Liver (tissue), 3 donors: Measurements from ENCODE around the gene GNG12.

Experiments
- EGR1 ChIP-seq, 2 donors: IDR thresholded peaks; 2 replicates each; pipeline ENCODE4 v1.6.1; 2016 to 2018; ENCODE audit warnings: antibody characterized with exemption in 2 of 2, low read depth in 2 of 2
- FOXA2 ChIP-seq: IDR thresholded peaks from 2 replicates; pipeline ENCODE4 v1.6.1; 2016; ENCODE audit warnings: antibody characterized with exemption
- GABPA ChIP-seq, 2 donors: IDR thresholded peaks in 1 of 2; conservative IDR thresholded peaks in 1 of 2; 2 replicates each; pipeline ENCODE4 v1.6.1; 2016; ENCODE audit warnings: antibody characterized with exemption in 2 of 2, mild to moderate bottlenecking in 1 of 2, moderate library complexity in 1 of 2
- HNF4A ChIP-seq, 2 donors: conservative IDR thresholded peaks; 2 replicates each; pipeline ENCODE4 v1.6.1; 2016; ENCODE audit warnings: antibody characterized with exemption in 2 of 2, mild to moderate bottlenecking in 2 of 2
- HNF4G ChIP-seq: IDR thresholded peaks from 2 replicates; pipeline ENCODE4 v1.6.1; 2016; ENCODE audit warnings: antibody characterized with exemption
- JUND ChIP-seq, 2 donors: IDR thresholded peaks; 2 replicates each; pipeline ENCODE4 v1.6.1; 2016; ENCODE audit warnings: antibody characterized with exemption in 2 of 2
- RXRA ChIP-seq, 2 donors: IDR thresholded peaks; 2 replicates each; pipeline ENCODE4 v1.6.1; 2017 to 2018; ENCODE audit warnings: antibody characterized with exemption in 2 of 2, mild to moderate bottlenecking in 1 of 2
- SP1 ChIP-seq: IDR thresholded peaks from 2 replicates; pipeline ENCODE4 v1.6.1; 2018; ENCODE audit warnings: antibody characterized with exemption, mild to moderate bottlenecking
- TAF1 ChIP-seq: conservative IDR thresholded peaks from 2 replicates; pipeline ENCODE4 v1.6.1; 2016; ENCODE audit warnings: antibody characterized with exemption, mild to moderate bottlenecking
- YY1 ChIP-seq: IDR thresholded peaks from 2 replicates; pipeline ENCODE4 v1.6.1; 2016; ENCODE audit warnings: antibody characterized with exemption, mild to moderate bottlenecking
- TF ChIP-seq, protein P1 (sequence below): IDR thresholded peaks from 2 replicates; pipeline ENCODE4 v1.6.1; 2016; ENCODE audit warnings: antibody characterized with exemption, mild to moderate bottlenecking
- TF ChIP-seq, protein P2 (sequence below): IDR thresholded peaks from 2 replicates; pipeline ENCODE4 v1.6.1; 2016; ENCODE audit warnings: antibody characterized with exemption
- TF ChIP-seq, protein P3 (sequence below): fragments of 150-350 bp; IDR thresholded peaks from 2 replicates; pipeline ENCODE4 v1.5.1; 2017; ENCODE audit warnings: improper control_type of control experiment, low read depth, low read length; ENCODE audit not compliant: missing input control
- TF ChIP-seq, protein P4 (sequence below): IDR thresholded peaks from 2 replicates; pipeline ENCODE4 v1.6.1; 2016; ENCODE audit warnings: antibody characterized with exemption
- donor health status: healthy.
- donor health status: healthy.

DNA sequence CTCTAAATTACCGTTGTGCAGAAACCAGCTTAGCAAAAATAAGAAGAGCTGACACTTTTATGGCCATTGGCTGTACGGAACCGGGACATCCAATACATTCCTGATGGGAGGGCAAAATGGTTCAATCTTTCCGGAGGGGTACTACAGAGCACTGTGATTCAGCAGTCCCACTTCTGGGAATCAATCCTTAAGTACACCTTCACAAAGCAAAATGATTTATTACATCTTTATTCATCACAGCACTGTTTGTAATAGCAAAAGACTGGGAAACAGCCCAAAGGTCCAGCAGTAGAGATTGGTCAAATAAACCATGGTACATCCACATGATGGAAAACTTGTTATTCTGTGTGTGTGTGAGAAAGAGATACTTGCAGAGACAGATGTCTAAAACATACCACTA, 9.7 kb downstream of the GNG12 start:
- TF ChIP-seq, protein P1, sequence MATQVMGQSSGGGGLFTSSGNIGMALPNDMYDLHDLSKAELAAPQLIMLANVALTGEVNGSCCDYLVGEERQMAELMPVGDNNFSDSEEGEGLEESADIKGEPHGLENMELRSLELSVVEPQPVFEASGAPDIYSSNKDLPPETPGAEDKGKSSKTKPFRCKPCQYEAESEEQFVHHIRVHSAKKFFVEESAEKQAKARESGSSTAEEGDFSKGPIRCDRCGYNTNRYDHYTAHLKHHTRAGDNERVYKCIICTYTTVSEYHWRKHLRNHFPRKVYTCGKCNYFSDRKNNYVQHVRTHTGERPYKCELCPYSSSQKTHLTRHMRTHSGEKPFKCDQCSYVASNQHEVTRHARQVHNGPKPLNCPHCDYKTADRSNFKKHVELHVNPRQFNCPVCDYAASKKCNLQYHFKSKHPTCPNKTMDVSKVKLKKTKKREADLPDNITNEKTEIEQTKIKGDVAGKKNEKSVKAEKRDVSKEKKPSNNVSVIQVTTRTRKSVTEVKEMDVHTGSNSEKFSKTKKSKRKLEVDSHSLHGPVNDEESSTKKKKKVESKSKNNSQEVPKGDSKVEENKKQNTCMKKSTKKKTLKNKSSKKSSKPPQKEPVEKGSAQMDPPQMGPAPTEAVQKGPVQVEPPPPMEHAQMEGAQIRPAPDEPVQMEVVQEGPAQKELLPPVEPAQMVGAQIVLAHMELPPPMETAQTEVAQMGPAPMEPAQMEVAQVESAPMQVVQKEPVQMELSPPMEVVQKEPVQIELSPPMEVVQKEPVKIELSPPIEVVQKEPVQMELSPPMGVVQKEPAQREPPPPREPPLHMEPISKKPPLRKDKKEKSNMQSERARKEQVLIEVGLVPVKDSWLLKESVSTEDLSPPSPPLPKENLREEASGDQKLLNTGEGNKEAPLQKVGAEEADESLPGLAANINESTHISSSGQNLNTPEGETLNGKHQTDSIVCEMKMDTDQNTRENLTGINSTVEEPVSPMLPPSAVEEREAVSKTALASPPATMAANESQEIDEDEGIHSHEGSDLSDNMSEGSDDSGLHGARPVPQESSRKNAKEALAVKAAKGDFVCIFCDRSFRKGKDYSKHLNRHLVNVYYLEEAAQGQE = no peak
- TF ChIP-seq, protein P2, sequence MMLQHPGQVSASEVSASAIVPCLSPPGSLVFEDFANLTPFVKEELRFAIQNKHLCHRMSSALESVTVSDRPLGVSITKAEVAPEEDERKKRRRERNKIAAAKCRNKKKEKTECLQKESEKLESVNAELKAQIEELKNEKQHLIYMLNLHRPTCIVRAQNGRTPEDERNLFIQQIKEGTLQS = no peak
- TF ChIP-seq TAF1 (no peak), YY1 (no peak), HNF4A (conservative IDR thresholded peaks at IDR 0.05) (no peak), GABPA (IDR thresholded peaks at IDR 0.05 in 1 of 2, conservative IDR thresholded peaks at IDR 0.05 in 1 of 2) (no peak), HNF4G (no peak), FOXA2 (no peak), JUND (IDR thresholded peaks at IDR 0.05) (no peak), RXRA (IDR thresholded peaks at IDR 0.05) (no peak), EGR1 (IDR thresholded peaks at IDR 0.05; ENCODE audit: low read depth in 2 of 2) (no peak), SP1 (no peak)
- TF ChIP-seq, protein P3, sequence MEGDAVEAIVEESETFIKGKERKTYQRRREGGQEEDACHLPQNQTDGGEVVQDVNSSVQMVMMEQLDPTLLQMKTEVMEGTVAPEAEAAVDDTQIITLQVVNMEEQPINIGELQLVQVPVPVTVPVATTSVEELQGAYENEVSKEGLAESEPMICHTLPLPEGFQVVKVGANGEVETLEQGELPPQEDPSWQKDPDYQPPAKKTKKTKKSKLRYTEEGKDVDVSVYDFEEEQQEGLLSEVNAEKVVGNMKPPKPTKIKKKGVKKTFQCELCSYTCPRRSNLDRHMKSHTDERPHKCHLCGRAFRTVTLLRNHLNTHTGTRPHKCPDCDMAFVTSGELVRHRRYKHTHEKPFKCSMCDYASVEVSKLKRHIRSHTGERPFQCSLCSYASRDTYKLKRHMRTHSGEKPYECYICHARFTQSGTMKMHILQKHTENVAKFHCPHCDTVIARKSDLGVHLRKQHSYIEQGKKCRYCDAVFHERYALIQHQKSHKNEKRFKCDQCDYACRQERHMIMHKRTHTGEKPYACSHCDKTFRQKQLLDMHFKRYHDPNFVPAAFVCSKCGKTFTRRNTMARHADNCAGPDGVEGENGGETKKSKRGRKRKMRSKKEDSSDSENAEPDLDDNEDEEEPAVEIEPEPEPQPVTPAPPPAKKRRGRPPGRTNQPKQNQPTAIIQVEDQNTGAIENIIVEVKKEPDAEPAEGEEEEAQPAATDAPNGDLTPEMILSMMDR = no peak
- TF ChIP-seq, protein P4, sequence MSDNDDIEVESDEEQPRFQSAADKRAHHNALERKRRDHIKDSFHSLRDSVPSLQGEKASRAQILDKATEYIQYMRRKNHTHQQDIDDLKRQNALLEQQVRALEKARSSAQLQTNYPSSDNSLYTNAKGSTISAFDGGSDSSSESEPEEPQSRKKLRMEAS = no peak
